HepG2 (cell line): Measurements from ENCODE around the gene SGCG. TPM values are rescaled to one million over a fixed set of nuclear protein-coding genes. Genes with fewer than 3 reads are reported as not detected.

Experiments used
- ATAC-seq: fragments of 200-7000 bp; cut with Tn5 transposase; 3 replicates; pipeline ENCODE4 v1.9.1; 2020; ENCODE audit warnings: mild to moderate bottlenecking, moderate library complexity
- BruUV-seq: library from RNA; stranded (reverse); fragments of 400-500 nt; replicated peaks from 2 replicates; lab custom pipeline; 2021; lab: Mats Ljungman, UMichigan
- CTCF ChIA-PET: fragments of 300-600 bp; formaldehyde crosslinking; extraction: SDS; loops from one replicate; lab custom pipeline; 2021; ENCODE audit warnings: low total read pairs, inconsistent platforms, low intra/inter-chr PET ratio; lab: Yijun Ruan, JAX
- POLR2A ChIA-PET: fragments of 350-600 bp; sonication (Branson Sonifier 250); formaldehyde crosslinking; loops from one replicate; lab custom pipeline; 2020; ENCODE audit warnings: antibody characterized with exemption, inconsistent platforms; lab: Yijun Ruan, JAX
- DNase-seq: peaks from one replicate; pipeline ENCODE4 v3.0.0-alpha.2; 2015; ENCODE audit warnings: low spot score
- FAIRE-seq: peaks from 3 replicates; lab custom pipeline; 2011; peaks lifted over from hg19 to GRCh38; lab: Jason Lieb, UNC
- H2AFZ ChIP-seq: one replicate; pipeline ENCODE4 v1.6.1; 2011; ENCODE audit warnings: low read length, inconsistent platforms
- H3K27ac ChIP-seq: fragments of 300-600 bp; 3 replicates; pipeline ENCODE4 v1.8.0; 2011; ENCODE audit warnings: mixed run types, mild to moderate bottlenecking, mixed read lengths, low read length, inconsistent platforms; ENCODE audit not compliant: insufficient read depth; ENCODE audit errors: extremely low read length
- H3K27me3 ChIP-seq, 2 experiments: fragments of 200-600 bp in 1 of 2; 2 replicates in 1 of 2; 3 replicates in 1 of 2; pipeline versions ENCODE4 v1.6.0 to v1.8.0; 2011; ENCODE audit warnings: low read length in 2 of 2, mild to moderate bottlenecking in 2 of 2, moderate library complexity in 2 of 2, inconsistent platforms in 1 of 2; ENCODE audit not compliant: insufficient read depth in 2 of 2, control insufficient read depth in 1 of 2
- H3K36me3 ChIP-seq, 2 experiments: fragments of 200-600 bp in 1 of 2; replicated peaks in 1 of 2; 2 replicates in 1 of 2; 3 replicates in 1 of 2; pipeline versions ENCODE4 v1.5.1 to v1.8.0; 2011; ENCODE audit warnings: low read length in 2 of 2, inconsistent platforms in 1 of 2; ENCODE audit not compliant: insufficient read depth in 2 of 2, control insufficient read depth in 1 of 2
- H3K4me1 ChIP-seq: 2 replicates; pipeline ENCODE4 v1.5.1; 2012; ENCODE audit warnings: low read length, inconsistent platforms; ENCODE audit not compliant: insufficient read depth
- H3K4me2 ChIP-seq: 2 replicates; pipeline ENCODE4 v1.6.0; 2011; ENCODE audit warnings: low read depth, low read length, inconsistent platforms
- H3K4me3 ChIP-seq, 3 experiments: fragments of 200-600 bp in 1 of 3; sonication (generic), shearing (Covaris generic) in 1 of 3; replicated peaks in 1 of 3; 2 replicates each; pipeline ENCODE4 v1.5.1; 2011 to 2016; ENCODE audit warnings: low read length in 3 of 3, inconsistent platforms in 2 of 3, low read depth in 2 of 3, mild to moderate bottlenecking in 2 of 3, control low read depth in 1 of 3, mixed read lengths in 1 of 3; ENCODE audit not compliant: insufficient read depth in 1 of 3
- H3K79me2 ChIP-seq: one replicate; pipeline ENCODE4 v1.6.1; 2011; ENCODE audit warnings: low read length, inconsistent platforms; ENCODE audit not compliant: insufficient read depth
- H3K9ac ChIP-seq: 2 replicates; pipeline ENCODE4 v1.6.0; 2011; ENCODE audit warnings: mild to moderate bottlenecking, low read depth, low read length, inconsistent platforms; ENCODE audit not compliant: insufficient read depth
- H3K9me3 ChIP-seq: 2 replicates; pipeline ENCODE4 v1.5.1; 2012; ENCODE audit warnings: mild to moderate bottlenecking, low read length
- H4K20me1 ChIP-seq: 2 replicates; pipeline ENCODE4 v1.6.0; 2011; ENCODE audit warnings: inconsistent platforms, mild to moderate bottlenecking, low read length, moderate library complexity; ENCODE audit not compliant: insufficient read depth
- ASH2L ChIP-seq: fragments of 300-600, 200-600 bp; sonication (generic); IDR thresholded peaks from 2 replicates; pipeline ENCODE4 v1.7.0; 2017; ENCODE audit warnings: low read depth, mild to moderate bottlenecking, moderate library complexity, mixed read lengths, low read length; ENCODE audit not compliant: insufficient read length
- ATF7 ChIP-seq, 2 experiments: fragments of 450-650 bp in 1 of 2; sonication (generic) in 1 of 2; formaldehyde crosslinking in 1 of 2; IDR thresholded peaks; 2 replicates each; pipeline versions ENCODE4 v1.4.0 to v1.6.1; 2016 to 2020; ENCODE audit warnings: antibody characterized with exemption in 1 of 2, mild to moderate bottlenecking in 1 of 2, missing genetic modification reagents in 1 of 2
- BRD4 ChIP-seq: sonication (generic); formaldehyde crosslinking; IDR thresholded peaks from 2 replicates; pipeline ENCODE4 v1.4.0; 2020; ENCODE audit warnings: missing genetic modification reagents
- CBX1 ChIP-seq: IDR thresholded peaks from one replicate; pipeline ENCODE4 v1.6.1; 2016; ENCODE audit warnings: antibody characterized with exemption, low read depth
- CEBPB ChIP-seq: IDR thresholded peaks from 2 replicates; pipeline ENCODE4 v1.6.1; 2011; ENCODE audit warnings: low read depth, low read length, improper control_type of control experiment, borderline replicate concordance
- PAWR ChIP-seq: sonication (generic); formaldehyde crosslinking; IDR thresholded peaks from 2 replicates; pipeline ENCODE4 v1.4.0; 2020; ENCODE audit warnings: missing genetic modification reagents, mild to moderate bottlenecking, borderline replicate concordance
- ZNF367 ChIP-seq: sonication (generic); formaldehyde crosslinking; IDR thresholded peaks from 2 replicates; pipeline ENCODE4 v1.4.0; 2020; ENCODE audit warnings: missing genetic modification reagents, borderline replicate concordance
- ZNF550 ChIP-seq: sonication (generic); formaldehyde crosslinking; IDR thresholded peaks from 2 replicates; pipeline ENCODE4 v1.4.0; 2020; ENCODE audit warnings: mild to moderate bottlenecking, missing genetic modification reagents, borderline replicate concordance
- WGBS: methylation state at CpG from one replicate; pipeline ENCODE4 v1.1.6; 2017; ENCODE audit warnings: low lambda C conversion rate; 5-methylcytosine and 5-hydroxymethylcytosine counted together
- in situ Hi-C: cut with HindIII; loops from 2 replicates; pipeline ENCODE4 v1.10.0; 2017; ENCODE audit warnings: low pct_unique_long_range_greater_than_20kb; ENCODE audit not compliant: extremely low pct_ligation_motif_present
- intact Hi-C: fragments of 100-400 bp; cut with micrococcal nuclease; formaldehyde crosslinking; loops from one replicate; pipeline ENCODE4 v1.10.0; 2022; ENCODE audit not compliant: unreplicated experiment
- polyA plus RNA-seq, 8 experiments: library from polyadenylated mRNA; depleted of rRNA in 3 of 8; stranded (reverse) in 7 of 8; unstranded in 1 of 8; fragments of >200 nt; fragmentation: Illumina TruSeq in 4 of 8; extraction: Trizol in 4 of 8; gene quantifications; 2 replicates each; pipeline versions ENCODE4 v1.2.1 to v1.2.3, GENCODE V29; 2011 to 2016; ENCODE audit warnings: low read depth in 4 of 8, missing spikeins in 1 of 8, mixed read lengths in 1 of 8; ENCODE audit not compliant: insufficient read depth in 1 of 8
- total RNA-seq, 5 experiments: library from RNA; depleted of rRNA; stranded (reverse); fragments of >200 nt; fragmentation: Illumina TruSeq; extraction: Trizol; gene quantifications; 2 replicates each; pipeline ENCODE4 v1.2.3, GENCODE V29; 2016; ENCODE audit warnings: low read depth in 1 of 5
- TF ChIP-seq, protein P1 (sequence below), 2 experiments: fragments of 450-650 bp in 1 of 2; sonication (generic) in 1 of 2; formaldehyde crosslinking; IDR thresholded peaks; 2 replicates each; pipeline versions ENCODE4 v1.5.0 to v1.8.0; 2020 to 2022; ENCODE audit warnings: mild to moderate bottlenecking in 1 of 2, missing genetic modification reagents in 1 of 2

Gene SGCG
- total and polyA plus RNA-seq, 2 of the 13 experiments (the other 11 are each of a cell fraction or from before 2014, with no cell fraction given) = not detected

DNA sequence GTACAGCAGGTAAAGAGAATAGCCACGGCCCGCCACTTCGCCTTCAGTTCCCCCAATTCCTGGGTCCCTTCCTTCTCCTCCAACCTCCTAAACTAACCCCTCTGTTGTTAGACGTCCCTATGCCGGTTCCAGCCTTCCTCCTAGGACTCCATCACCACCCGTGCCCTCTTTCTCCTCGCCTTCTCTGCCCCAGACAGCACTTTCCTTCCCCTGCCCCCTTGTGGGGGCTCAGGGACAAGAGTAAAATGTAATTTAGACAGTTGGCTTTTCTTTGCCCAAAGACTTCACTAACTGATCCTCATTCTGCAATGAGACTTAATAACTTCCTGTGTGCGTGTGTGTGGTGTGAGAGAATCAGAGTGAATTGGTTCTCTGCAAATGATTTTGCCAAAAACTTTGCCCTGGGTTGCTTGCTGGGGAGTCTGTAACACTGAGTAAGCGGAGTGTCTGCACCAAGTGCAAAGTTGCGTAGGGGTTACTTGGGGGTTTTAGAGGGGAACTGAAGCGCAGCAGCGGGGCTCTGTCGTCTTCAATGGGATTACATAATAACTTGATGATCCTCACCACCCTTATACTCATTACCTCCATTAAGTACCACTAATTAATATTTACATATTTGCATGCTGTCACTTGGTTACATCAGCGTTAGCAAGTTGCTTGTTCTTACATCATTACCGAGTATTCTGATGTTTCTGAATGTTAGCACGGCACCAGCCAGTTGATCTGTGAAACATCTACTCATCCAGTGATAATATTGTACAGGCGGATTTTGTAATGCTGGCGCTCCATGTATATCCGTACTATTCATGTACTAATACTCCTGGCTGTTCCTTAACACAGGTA, 19.9 kb upstream of the SGCG start:
- intact Hi-C loops = no loop called here
- Histone ChIP-seq H2AFZ (no peak overlapping the region), H3K27ac (no peak overlapping the region)
- CTCF ChIA-PET = no interaction called here
- TF ChIP-seq ZNF367 (CRISPR knock-in tag) (no peak), PAWR (CRISPR knock-in tag) (no peak), ZNF550 (no peak)
- TF ChIP-seq, all 625 proteins: peak for 0
- POLR2A ChIA-PET = no interaction called here
- in situ Hi-C loops = no loop called here
- Histone ChIP-seq H3K9me3 (no peaks in the 10 kb centered on the region), H3K27me3 (peaks cover 0 to 9% of the 10 kb centered on the region in 2 experiments; a peak in 3 of 5 replicates), H3K79me2 (no peaks in the 10 kb centered on the region), H3K4me3 (no peak overlapping the region), H4K20me1 (no peaks in the 10 kb centered on the region), H3K4me2 (no peak overlapping the region), H3K9ac (no peak overlapping the region), H3K36me3 (no peaks in the 10 kb centered on the region), H3K4me1 (no peaks in the 10 kb centered on the region)
- no TSS peak for BruUV-seq
- 39% methylated on average over 16 of the region's 19 CpGs for WGBS
- ATAC-seq = no peak
- no peak for FAIRE-seq
- DNase-seq = no peak

DNA sequence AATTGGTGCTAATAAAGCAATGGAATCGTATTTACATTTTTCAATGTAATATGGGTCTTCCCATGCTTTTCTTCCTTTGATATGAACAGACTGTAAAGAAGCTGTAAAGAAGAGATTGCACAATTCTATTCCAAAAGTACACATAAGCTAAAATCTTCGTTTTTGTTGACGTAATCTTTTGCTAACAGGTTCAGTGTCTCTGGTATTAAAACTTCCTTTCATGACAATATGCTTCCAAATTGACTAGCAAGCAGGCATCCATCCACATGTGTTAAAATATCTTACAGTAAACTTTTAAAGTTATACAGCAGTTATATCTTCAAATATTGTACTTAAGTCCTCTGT, 19.3 kb upstream of the SGCG start:
- H3K4me3 ChIP-seq = no peak overlapping the region
- H4K20me1 ChIP-seq = no peaks in the 10 kb centered on the region
- ATAC-seq = no peak
- no peaks in the 10 kb centered on the region for H3K36me3 ChIP-seq
- no peak overlapping the region for H3K27ac ChIP-seq
- POLR2A ChIA-PET = no interaction called here
- no peaks in the 10 kb centered on the region for H3K9me3 ChIP-seq
- H3K9ac ChIP-seq = no peak overlapping the region
- FAIRE-seq = no peak
- H2AFZ ChIP-seq = no peak overlapping the region
- H3K4me1 ChIP-seq = no peaks in the 10 kb centered on the region
- H3K79me2 ChIP-seq = no peaks in the 10 kb centered on the region
- H3K27me3 ChIP-seq = peaks cover 0 to 9% of the 10 kb centered on the region in 2 experiments; a peak in 3 of 5 replicates
- no TSS peak for BruUV-seq
- intact Hi-C loops (no loop called here), in situ Hi-C loops (no loop called here)
- DNase-seq = no peak
- peak; percentile 51 for TF ChIP-seq CEBPB
- TF ChIP-seq, protein P1, sequence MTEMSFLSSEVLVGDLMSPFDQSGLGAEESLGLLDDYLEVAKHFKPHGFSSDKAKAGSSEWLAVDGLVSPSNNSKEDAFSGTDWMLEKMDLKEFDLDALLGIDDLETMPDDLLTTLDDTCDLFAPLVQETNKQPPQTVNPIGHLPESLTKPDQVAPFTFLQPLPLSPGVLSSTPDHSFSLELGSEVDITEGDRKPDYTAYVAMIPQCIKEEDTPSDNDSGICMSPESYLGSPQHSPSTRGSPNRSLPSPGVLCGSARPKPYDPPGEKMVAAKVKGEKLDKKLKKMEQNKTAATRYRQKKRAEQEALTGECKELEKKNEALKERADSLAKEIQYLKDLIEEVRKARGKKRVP (CRISPR knock-in tag; IDR thresholded peaks at IDR 0.05) = no peak
- TF ChIP-seq ATF7 (IDR thresholded peaks at IDR 0.05) = peak; percentile 31; the same call in 1 of the 2 replicates
- no peak for TF ChIP-seq ATF7 (CRISPR knock-in tag; IDR thresholded peaks at IDR 0.05)
- TF ChIP-seq CBX1 = no peak
- TF ChIP-seq BRD4 (CRISPR knock-in tag) = no peak
- no peak for TF ChIP-seq ASH2L
- 4% methylated on average over 3 of the region's 3 CpGs for WGBS
- CTCF ChIA-PET = no interaction called here
- H3K4me2 ChIP-seq = no peak overlapping the region
